Sigmoid colon (tissue), 4 donors: ENCODE data around the gene TLNRD1.

ENCODE experiments used
- CTCF ChIP-seq, 4 experiments: fragments of 450-650 bp in 3 of 4; fragments of 200-600 bp in 1 of 4; IDR thresholded peaks; one replicate each; pipeline ENCODE4 v1.5.1; 2016 to 2019; ENCODE audit warnings: antibody characterized with exemption in 4 of 4, mild to moderate bottlenecking in 3 of 4, moderate library complexity in 2 of 4
- EP300 ChIP-seq, 4 donors: sonication (generic); formaldehyde crosslinking; IDR thresholded peaks; one replicate each; pipeline ENCODE4 v1.6.1; 2017; ENCODE audit warnings: antibody characterized with exemption in 4 of 4

- TF ChIP-seq EP300 (IDR thresholded peaks at IDR 0.05) = no peak
- no peak for TF ChIP-seq CTCF (IDR thresholded peaks at IDR 0.05)
Measured at GRCh38 chr15:81008312-81008711, 7.6 kb downstream of the TLNRD1 start.
